ENCODE data around the gene TMEM51. TPM values are rescaled to one million over a fixed set of nuclear protein-coding genes. Genes with fewer than 3 reads are reported as not detected.

TMEM51 gene
- total and polyA plus RNA-seq, 9 of the 15 experiments (the other 6 are each of a cell fraction or from before 2014, with no cell fraction given) = 0.06 to 1.4 (median 0.58) TPM

DNA sequence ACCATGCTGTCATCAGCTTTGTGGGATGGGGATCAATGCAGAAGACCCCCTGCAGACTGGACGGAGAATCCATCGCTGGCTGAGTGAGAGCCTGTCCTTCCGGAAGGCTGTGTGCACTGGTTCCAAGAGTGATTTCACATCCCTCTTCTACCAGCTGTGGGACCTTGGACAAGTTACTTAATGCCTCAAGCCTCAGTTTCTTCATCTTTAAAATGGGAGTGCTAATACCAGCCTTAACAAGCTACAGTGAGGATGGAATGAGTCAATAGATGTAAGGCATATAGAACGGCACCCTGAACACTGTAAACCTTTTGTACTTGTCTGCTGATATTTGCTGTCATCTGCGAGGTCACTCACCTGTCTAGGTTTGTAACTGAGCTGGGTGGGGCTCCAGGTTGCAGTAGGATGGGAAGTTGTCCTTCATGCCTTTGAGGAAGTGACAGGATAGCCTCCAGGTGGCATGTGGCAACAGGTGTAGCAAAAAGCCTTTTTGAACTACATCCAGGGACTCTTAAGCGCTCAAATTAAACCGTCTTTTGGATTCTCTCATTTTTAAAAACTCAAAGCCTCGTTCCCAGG lies 27.5 kb downstream of the TMEM51 start:
- Histone ChIP-seq H3K4me1 (replicated peaks in 1 of 2; ENCODE audit: control insufficient read depth in 2 of 2, insufficient read depth in 2 of 2, low read length in 2 of 2) (peaks cover 3 to 9% of the 10 kb centered on the region in 2 experiments; a peak in 1 of 5 replicates), H3K79me2 (ENCODE audit: control insufficient read depth, insufficient read depth, low read length) (no peaks in the 10 kb centered on the region), H3K4me3 (no peak overlapping the region), H3K27me3 (ENCODE audit: control insufficient read depth in 2 of 2, insufficient read depth in 2 of 2, low read length in 2 of 2) (peaks cover 24 to 63% of the 10 kb centered on the region in 2 experiments), H3K36me3 (ENCODE audit: control insufficient read depth, insufficient read depth, low read length) (no peaks in the 10 kb centered on the region), H4K20me1 (replicated peaks; ENCODE audit: control insufficient read depth, insufficient read depth, low read length) (peaks cover 15% of the 10 kb centered on the region; the same call in 1 of the 2 replicates), H3K9me3 (replicated peaks; ENCODE audit: control insufficient read depth, insufficient read depth, low read depth, low read length) (no peaks in the 10 kb centered on the region), H3K27ac (ENCODE audit: extremely low read depth, low read depth, low read length) (no peak overlapping the region), H3K9me1 (ENCODE audit: control insufficient read depth, insufficient read depth, low read length) (no peaks in the 10 kb centered on the region), H3K9ac (ENCODE audit: insufficient read depth in 1 of 2, low read depth in 2 of 2, low read length in 2 of 2) (no peak overlapping the region), H2AFZ (ENCODE audit: low read depth, low read length) (no peak overlapping the region), H3K4me2 (ENCODE audit: insufficient read depth, low read length) (no peak overlapping the region)
- ATAC-seq (no peak), FAIRE-seq (no peak), DNase-seq (ENCODE audit: extremely low read depth in 1 of 4, low spot score in 3 of 4) (no peak)
- no TSS peak for BruUV-seq (replicated peaks)
- intact Hi-C loops (cut with micrococcal nuclease) = no loop called here
- TF ChIP-seq ZNF282 (CRISPR knock-in tag; IDR thresholded peaks at IDR 0.05) (no peak), BCOR (IDR thresholded peaks at IDR 0.05) (peak; percentile 36; the same call in 1 of the 2 replicates), RBM25 (IDR thresholded peaks at IDR 0.05; ENCODE audit: low read depth, low read length, severe bottlenecking) (peak; percentile 54)
- in situ Hi-C loops (cut with MboI) = no loop called here
- WGBS (ENCODE audit: insufficient coverage, low coverage, missing lambda C conversion rate) = 15% methylated on average over 8 of the region's 8 CpGs
- CTCF ChIA-PET (ENCODE audit: low intra/inter-chr PET ratio) = no interaction called here
- POLR2A ChIA-PET = no interaction called here

DNA sequence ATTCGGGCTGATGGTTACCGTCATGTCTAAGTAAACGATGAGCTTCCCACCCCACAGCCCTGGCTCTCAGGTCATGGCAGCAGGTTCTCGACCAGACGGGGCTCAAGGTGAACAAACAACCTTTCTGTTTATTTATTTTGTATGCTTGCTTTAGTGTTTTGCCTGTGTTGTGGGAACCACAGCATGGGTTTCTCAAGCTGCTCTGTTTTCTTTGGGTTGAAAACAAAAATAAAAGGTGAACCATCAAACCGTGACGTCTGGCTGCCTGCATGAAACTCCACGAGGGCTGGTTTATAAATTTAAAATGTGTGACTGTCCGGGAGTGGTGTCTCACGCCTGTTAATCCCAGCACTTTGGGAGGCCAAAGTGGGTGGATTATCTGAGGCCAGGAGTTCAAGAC lies 28.0 kb downstream of the TMEM51 start:
- H3K79me2 ChIP-seq (ENCODE audit: control insufficient read depth, insufficient read depth, low read length) = no peaks in the 10 kb centered on the region
- H3K27ac ChIP-seq (ENCODE audit: extremely low read depth, low read depth, low read length) = no peak overlapping the region
- in situ Hi-C loops (cut with MboI) = no loop called here
- no TSS peak for BruUV-seq (replicated peaks)
- H3K4me1 ChIP-seq (replicated peaks in 1 of 2; ENCODE audit: control insufficient read depth in 2 of 2, insufficient read depth in 2 of 2, low read length in 2 of 2) = peaks cover 3 to 9% of the 10 kb centered on the region in 2 experiments; a peak in 1 of 5 replicates
- peaks cover 24 to 64% of the 10 kb centered on the region in 2 experiments for H3K27me3 ChIP-seq (ENCODE audit: control insufficient read depth in 2 of 2, insufficient read depth in 2 of 2, low read length in 2 of 2)
- ATAC-seq (no peak), FAIRE-seq (no peak), DNase-seq (ENCODE audit: extremely low read depth in 1 of 4, low spot score in 3 of 4) (no peak)
- no peaks in the 10 kb centered on the region for H3K9me1 ChIP-seq (ENCODE audit: control insufficient read depth, insufficient read depth, low read length)
- WGBS (ENCODE audit: insufficient coverage, low coverage, missing lambda C conversion rate) = 5% methylated on average over 10 of the region's 10 CpGs
- peak; percentile 16 for TF ChIP-seq CHD4 (IDR thresholded peaks at IDR 0.05; ENCODE audit: insufficient read depth, insufficient replicate concordance, low read depth, low read length, poor library complexity, severe bottlenecking)
- TF ChIP-seq NCOA4 (IDR thresholded peaks at IDR 0.05; ENCODE audit: partially characterized antibody) = no peak
- H3K4me3 ChIP-seq = no peak overlapping the region
- H4K20me1 ChIP-seq (replicated peaks; ENCODE audit: control insufficient read depth, insufficient read depth, low read length) = peaks cover 15% of the 10 kb centered on the region; the same call in 1 of the 2 replicates
- CTCF ChIA-PET (ENCODE audit: low intra/inter-chr PET ratio) = interaction anchor here (0.6 kb wide), 1 partner anchor 77 kb away, joined by 3 read pairs; no protein-coding TSS in a partner anchor
- H3K4me2 ChIP-seq (ENCODE audit: insufficient read depth, low read length) = no peak overlapping the region
- POLR2A ChIA-PET = no interaction called here
- intact Hi-C loops (cut with micrococcal nuclease) = no loop called here
- no peak overlapping the region for H2AFZ ChIP-seq (ENCODE audit: low read depth, low read length)
- no peaks in the 10 kb centered on the region for H3K9me3 ChIP-seq (replicated peaks; ENCODE audit: control insufficient read depth, insufficient read depth, low read depth, low read length)
- H3K9ac ChIP-seq (ENCODE audit: insufficient read depth in 1 of 2, low read depth in 2 of 2, low read length in 2 of 2) = no peak overlapping the region
- H3K36me3 ChIP-seq (ENCODE audit: control insufficient read depth, insufficient read depth, low read length) = no peaks in the 10 kb centered on the region
